HPDE6-E6E7 (cell line): ENCODE data around the gene EFCAB6.

ENCODE experiments used
- DNase-seq: peaks from one replicate; pipeline ENCODE4 v3.0.0; 2011; ENCODE audit warnings: missing footprints; ENCODE audit errors: extremely low spot score

EFCAB6 gene

DNA sequence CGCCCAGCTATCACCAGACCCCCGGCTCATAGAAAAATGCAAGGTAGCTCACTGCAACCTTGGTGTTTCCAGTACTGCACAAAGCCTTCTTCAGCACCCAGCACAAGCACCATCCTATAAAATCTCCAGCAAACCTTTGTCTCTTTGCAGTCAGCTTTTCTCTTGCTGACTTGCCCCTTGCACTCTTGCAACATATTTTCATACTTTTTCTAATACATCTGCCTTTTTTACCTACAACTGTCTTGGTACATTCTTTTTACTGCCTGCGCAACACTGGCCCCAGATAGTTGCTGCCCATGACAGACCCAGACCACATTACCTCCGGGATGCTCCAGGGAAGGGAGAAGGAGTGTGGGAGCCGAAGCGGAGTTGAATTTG, 257.9 kb downstream of the EFCAB6 start:
- no peak for DNase-seq

DNA sequence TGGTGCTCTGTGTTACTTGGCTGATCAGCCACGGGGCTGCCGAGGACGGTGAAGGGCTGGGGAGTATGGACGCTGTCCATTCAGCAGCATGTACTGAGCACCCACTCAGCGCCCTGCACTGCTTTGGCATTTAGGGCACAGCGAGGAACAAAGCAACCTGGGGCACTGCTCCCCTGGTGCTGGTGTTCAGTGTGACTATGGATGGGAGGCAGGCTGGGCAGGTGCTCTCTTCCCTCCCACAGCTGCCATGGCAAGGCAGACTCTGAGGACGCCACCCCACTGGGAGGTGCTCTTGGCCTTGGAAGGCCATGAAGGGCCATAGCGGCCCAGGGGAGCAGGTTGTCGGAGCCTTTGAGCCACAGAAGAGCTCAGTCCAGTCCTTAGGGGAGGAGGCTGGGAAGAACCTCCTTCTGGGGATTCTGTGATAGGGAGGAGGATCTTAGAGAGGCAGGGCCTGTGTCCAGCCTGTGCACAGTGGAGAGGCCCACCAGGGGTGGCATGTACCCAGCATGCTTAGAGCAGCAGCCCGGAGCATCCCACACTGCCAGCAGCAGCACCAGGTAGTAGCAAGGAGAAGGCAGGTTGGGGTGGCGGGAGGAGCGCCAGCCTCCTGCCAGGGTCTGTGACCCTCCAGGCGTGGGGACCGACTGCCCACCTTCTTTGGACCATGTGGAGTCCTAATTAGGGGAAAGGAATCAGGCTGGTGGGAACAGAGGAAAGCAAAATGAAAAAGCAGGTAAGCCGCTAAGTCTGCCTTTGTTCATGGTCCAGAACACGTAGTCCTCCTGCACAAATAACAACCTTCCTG, 258.4 kb downstream of the EFCAB6 start:
- no peak for DNase-seq

DNA sequence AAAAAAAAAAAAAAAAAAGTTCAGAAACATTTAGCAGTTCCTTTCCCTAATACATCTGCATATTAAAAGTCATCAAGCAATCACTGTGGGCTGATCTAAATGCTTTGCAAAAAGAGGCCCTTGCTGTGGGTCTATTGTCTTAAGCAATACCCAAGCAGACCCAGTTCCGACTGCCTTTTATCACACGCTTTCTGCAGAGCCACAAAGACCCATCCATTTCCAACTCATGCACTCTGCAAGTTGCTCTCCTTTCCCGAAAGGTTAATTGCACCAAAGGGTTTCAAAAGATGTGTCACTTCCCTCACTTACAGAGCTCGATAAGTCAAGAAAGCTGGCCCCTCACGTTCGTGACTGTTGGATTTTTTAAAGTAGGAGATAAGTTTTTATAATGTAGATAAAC, 261.4 kb downstream of the EFCAB6 start:
- DNase-seq, result no peak

DNA sequence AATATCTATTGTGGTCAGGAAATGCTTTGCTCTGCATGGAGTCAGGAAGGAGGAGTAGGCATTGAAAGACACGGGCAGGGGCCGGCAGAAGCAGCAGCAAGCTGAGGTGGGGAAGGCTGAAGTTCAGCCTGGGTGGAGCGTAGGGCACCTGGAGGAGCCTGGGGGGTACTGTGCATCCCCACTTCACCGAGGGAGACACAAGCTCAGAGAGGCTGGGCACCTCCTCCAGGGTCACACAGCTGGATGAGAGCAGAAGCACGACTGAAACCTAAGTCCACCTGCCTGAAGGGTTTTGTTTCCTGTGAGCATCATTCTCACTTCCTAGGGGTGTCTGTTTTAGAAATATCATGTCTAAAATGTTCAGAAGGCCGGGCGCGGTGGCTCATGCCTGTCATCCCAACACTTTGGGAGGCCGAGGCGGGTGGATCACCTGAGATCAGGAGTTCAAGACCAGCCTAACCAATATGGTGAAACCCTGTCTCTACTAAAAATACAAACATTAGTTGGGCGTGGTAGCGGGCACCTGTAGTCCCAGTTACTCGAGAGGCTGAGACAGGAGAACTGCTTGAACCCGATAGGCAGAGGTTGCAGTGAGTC, 262.0 kb downstream of the EFCAB6 start:
- DNase-seq, result no peak

DNA sequence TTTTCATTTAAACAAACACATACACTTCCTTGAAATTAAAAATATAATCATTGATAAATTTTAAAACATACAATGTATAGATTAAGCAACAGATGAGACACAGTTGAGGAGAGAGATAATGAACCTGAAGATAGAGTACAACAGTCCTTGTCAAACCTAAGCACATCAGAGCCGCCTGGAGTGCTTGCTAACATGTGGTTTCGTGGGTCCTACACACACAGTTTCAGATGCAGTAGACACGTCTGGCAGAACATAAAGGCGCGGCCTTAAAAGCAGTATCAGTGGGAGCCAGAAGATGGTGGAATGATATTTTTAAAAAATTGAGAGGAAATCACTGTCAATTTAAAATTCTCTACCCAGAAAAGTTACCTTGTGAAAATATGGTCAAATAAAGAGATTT, 265.9 kb downstream of the EFCAB6 start:
- no peak for DNase-seq

DNA sequence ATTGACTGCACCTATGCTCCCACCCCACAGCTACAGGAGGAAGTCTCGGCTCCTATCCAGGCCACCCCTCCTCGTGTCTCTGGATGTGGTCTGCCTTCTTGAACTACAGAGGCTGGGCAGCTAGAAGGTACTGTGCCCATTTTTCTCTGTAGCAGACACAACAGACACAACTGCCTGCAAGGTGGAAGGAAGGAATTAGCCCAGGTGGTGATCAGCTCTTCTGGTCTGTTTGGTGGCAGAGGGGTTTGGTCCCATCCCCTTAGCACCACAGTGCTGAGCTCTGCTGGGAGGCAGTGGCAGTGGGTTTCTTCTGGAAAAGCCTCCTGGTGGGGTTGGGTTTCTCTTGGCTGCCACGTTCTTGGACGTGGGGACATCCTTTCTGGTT, 267.8 kb downstream of the EFCAB6 start:
- no peak for DNase-seq

DNA sequence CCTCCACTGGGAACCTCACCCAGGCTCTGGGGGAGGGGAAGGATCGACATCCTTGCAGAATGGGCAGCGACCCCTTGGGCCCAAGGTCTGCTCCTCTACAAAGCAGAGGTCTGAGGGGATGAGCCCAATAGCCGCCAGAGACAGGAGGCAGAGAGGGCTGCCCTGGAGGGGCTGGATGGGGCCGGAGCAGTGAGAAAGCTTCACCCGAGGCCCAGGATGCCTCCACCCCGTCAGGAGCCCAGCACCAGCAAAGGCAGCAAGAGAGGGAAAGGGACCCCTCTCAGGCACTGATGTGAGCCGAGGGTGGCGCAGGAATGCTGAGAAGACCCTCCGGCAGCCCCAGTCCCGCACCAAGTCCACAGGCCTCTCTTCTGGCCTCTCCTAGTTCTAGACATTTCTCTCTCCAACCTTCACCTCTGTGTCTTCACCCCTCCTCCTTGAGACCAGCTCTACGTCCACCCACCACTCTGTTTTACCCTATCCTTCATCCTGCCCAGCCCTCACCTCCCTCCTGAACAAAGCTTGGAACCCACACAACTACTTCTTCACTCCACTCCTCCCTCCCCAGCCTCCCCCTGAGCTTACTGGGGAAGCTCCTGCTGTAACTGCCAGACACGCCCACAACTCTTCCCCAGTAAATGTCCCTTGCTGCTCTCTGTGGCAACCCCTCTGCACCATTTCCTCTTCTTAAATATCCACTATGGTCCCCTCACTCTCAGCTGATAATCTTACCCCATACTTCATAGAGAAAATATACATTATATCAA, 268.4 kb downstream of the EFCAB6 start:
- DNase-seq, result no peak

DNA sequence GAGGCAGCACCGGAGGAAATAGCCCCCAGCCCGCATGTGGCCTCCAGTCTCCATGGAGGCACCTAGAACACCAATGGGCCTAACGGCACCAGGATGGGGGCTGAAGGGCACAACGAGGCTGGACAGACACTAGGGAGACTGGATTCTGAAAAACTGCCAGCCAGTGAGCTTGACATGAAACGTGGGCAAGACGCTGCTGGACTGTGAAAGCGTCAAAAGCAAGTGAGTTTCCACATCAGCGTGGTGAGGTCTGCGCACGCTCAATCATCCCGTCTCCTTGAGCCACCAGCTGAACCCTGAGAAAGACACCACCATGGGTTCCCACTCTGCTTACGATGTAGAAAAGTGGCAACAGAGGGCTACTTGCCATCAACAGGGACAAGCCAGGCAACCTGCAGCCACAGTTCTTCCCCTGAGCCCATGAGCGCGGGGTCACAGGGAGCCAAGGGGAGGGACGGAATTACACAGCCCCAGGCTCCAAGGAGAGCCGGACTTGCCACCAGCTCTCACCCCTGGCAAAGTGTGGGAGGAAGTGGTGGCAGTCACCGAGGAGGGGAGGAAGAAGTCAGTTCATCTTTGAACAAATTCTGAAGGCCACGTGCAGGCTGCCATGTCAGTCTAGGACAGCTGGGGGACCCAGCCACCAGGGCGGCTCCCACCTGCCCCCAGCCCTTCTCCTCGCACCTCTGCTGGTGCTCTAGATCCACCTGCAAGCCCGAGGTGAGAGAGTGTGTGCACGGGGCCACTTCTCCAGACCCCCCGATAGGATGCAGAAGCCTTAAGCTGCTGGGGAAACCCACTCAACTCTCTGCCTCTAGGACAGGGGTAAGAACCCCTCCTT, 269.2 kb downstream of the EFCAB6 start:
- no peak for DNase-seq

DNA sequence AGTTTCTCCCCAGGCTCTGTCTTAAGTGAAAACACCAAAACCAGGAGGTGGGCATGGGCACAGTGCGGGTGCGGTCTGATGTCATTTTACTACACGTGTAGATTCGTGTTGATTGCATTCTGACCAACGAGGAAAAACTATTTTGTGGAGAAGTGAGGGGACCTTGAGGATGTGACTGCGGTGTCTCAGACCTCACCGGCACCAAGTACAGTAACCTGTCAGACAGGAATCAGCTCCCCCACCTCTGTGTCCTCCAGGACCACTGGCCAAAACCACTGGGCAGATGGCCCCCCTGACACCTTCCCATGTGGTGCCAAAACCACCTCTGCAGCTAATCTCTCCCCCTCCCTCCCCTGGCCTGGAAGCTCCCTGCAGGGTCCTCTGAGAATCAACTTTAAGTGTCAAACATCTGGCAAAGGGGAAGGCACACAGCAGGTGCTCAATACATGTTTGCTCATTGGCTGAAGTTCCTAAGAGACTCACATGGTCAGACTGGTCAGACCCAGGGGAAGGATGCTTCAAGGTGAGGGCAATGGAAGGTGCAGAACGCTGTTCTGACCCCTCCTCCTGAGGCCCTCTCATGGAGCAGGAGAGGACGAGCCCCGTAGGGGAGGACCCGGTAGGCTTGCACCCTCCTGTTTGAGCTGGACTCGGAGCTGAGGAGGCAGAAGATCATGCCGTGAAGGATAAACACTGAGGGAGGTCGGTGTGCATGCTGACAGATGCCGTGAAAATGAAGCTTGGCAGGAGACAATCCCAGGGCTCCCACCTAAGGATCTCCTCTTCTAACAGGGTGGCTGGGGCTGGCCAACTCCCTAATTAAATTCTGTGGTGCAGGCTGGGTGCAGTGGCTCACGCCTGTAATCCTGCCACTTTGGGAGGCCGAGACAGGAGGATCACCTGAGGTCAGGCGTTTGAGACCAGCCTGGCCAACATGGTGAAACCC, 270.4 kb downstream of the EFCAB6 start:
- DNase-seq, result no peak

DNA sequence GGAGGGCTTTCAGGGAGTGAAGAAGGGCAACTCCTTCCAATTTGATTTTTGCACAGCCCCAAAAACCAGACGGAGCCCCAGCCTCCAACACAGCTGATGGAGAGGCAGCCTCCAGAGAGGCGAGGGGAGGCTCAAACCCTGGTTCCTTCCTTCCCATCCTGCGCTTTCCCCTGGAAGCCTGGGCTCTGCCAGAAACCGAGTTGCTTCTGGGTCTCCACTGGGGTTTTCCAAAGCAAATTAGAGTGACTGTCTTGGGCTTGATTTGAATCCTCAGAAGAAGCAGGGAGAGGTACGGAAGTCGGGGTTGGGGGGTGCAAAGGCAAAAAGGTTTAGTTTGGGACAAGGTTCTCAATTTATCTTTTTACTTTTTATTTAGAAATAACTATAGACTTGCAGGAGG, 271.1 kb downstream of the EFCAB6 start:
- no peak for DNase-seq

DNA sequence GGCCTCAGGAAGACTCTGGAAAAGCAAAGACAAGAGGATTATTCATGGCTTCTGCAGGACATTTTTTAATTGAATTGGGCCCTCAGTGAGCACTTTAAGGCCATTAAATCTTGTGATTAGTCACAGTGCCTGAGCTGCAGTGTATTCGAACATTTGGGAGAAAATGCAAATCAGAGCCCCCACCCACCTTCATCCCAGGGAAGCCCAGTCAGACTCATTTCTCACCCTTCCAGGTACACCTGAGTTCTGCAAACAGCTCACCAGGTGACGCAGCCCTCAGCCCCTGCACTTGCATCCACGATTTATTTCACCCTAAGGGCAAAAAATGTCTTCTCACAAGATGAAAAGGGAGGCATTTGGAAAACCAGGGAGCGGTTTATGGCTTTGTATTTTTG, 271.6 kb downstream of the EFCAB6 start:
- DNase-seq, result no peak

DNA sequence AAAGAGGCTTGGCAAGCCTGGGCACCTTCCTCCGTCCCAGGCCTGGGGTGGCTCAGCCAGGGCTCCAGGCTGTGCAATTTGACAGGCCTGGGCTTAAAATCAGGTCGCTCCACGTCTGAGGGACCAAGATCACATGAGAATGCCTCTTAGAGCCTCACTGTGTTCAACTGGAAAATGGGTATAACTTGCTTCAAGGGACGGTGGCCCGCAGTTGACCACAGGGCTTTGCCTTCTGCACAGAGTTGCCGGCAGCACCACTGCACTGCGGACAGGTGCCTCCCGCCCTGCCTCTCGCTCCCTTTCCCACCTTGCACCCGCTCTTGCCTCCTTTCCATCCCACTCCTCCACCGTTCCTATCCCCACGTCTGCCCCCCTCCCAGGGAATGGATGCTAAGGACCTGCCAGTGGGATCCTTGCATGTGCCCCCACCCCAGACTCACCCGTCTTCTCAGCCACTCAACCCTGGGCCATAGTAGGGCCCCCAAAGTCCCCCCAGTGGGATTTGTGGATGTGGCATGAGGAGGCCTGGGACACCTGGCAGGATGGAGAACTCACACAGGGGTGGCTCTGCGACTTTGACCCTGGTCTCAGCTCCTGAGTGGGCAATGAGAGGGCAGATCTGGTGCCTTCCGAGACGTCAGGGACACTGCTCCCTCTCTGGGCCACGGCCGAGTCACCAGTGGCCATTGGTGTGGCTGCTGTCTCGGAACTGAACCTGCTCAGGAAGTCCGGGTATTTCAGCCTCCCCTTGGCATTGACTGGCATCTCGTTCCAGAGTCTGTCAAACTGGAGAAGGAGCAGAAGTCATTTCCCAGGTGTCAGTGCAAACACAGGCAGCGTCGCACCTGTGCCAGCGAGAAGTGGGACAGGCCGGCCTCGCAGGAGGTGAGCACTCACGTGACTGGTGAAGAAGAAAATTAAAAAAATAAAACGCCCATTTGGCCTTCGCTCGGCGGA, 272.3 kb downstream of the EFCAB6 start:
- DNase-seq, result no peak

DNA sequence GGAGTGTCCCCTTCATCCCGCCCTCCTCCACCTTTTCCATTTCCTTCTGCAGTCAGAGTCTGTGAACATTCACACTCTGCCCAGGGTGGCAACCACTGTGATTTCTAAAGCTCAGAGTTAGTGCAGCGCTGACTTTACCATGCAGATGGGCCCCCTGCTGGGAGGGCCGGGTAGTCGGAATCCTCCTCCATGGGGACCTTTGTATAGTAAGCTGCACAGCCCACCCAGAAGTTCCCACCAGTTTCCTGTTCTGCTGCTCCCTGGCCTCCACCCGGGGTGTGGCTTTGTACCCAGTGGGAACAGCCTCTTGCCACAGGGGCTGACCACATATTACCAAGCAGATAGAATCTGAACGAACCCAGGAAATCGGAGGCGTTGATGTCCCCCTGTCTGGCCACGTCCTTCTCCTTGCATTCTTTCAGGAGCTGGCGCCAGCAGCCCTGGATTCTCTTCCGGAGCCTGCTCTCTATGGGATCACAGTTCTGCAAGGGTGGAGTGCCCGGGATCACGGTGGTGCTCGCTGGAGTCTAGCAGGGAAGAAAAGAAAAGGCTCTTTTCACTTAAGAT, 275.0 kb downstream of the EFCAB6 start:
- DNase-seq, result no peak

DNA sequence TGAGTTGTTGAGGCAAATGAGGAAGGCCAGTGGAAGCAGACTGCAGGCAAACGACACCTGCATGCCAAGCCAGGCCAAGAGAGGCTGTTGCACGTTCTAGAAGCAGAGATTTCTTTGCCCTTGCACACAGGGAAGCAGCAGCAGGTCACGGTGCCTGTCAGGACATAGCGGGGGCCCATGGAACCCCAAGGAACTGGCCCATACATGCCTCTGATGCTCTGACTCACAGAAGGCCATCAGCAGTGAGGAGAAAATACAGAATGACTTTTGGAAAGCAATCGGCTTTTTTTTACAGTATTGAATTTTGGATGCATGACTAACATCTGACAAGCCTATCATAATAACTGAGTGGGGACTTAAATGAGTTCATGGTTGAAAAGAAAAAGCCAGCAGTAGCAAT, 276.4 kb downstream of the EFCAB6 start:
- DNase-seq, result peak; percentile 15

DNA sequence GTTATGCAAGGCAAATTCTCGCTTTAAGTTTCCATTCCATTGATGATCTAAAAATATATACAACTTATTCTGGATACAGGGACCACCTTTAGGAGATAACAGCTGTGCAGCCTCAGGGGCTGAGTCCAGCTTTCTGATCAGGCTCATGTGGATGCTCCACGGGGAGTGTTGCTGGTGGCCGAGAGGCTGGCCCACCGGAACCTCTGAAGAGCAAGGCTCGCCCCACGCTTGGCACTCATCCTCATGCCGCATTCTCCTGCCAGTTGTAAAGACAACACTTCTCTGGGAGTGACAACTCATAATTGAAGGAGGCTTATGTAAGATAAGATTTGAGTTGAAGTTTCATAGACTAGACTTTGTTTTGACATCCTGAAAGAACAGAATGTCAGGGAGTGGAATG, 276.8 kb downstream of the EFCAB6 start:
- DNase-seq, result no peak

DNA sequence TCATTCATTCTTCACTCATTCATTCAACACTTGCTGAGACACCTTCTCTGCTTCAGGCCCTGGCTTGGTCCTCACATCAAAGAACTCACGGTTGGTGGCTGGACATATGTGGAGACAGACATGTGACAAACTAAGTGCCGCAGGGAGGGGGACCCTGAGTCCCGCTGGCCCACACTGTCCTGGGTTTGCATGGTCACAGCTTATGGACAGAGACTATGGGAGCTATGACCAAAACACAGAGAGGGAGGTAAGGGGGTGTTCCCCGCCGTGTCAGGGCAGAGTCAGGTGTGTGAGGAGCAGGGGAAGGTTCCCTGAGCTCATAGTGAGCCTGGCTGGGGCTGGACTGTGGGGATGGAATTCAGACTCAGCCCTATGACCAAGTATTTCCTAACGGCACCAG, 277.2 kb downstream of the EFCAB6 start:
- no peak for DNase-seq

DNA sequence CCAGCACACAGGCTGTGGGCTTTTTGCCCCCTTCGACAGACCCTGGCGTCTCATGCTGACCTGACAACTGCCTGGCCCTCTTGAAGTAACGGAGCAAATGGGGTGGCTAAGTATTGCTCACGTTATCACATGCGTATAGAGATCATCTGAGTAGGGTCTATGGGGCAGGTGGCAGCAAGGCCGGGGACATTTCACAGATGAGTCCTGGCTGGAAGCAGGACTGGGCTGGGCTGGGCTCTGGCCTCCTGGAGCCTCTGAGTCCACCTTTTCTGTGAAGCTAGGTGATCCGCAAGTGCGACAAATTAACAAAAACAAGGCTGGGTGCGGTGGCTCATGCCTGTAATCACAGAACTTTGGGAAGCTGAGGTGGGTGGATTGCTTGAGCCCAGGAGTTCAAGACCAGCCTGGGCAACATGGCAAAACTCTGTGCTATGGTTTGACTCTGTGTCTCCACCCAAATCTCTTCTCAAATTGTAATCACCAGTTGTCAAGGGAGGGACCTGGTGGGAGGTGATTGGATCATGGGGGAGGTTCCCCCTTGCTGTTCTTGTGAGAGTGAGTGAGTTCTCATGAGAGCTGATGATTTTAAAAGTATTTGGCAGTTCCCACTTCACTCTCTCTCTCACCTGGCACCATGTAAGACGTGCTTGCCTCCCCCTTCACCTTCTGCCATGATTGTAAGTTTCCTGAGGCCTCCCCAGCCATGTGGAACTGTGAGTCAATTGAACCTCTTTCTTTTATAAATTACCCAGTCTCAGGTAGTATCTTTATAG, 278.3 kb downstream of the EFCAB6 start:
- DNase-seq, result no peak

DNA sequence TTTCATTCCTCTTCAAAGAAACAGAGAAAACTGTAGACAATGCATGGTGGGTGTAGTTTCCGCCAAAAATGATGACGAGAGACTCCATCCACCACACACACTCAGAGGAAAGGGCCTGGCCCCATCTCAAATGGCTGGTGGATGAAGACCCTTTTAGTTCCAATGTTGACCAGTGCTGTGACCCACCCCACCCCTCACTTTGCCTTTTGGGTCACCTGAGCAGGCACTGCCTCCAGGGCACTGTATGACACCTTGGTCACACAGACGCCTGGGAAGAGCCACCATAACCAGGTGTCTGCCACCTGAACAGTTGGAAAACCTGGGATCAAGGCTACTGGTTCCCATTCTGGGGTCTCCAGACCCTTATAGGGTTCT, 279.0 kb downstream of the EFCAB6 start:
- DNase-seq, result no peak
